H9 (cell line): ENCODE results near the gene MED13L. TPM values are rescaled to one million over a fixed set of nuclear protein-coding genes. Genes with fewer than 3 reads are reported as not detected.

Experiments used
- DNase-seq: peaks from one replicate; pipeline ENCODE4 v3.0.0-alpha.2; 2017
- H2AFZ ChIP-seq: one replicate; pipeline ENCODE4 v1.6.1; 2013; ENCODE audit warnings: mild to moderate bottlenecking, low read length, control low read depth, moderate library complexity
- H2AK5ac ChIP-seq: 2 replicates; pipeline ENCODE4 v1.6.1; 2013; ENCODE audit warnings: low read length, control low read depth, mixed read lengths; ENCODE audit not compliant: insufficient read length
- H2BK120ac ChIP-seq: one replicate; pipeline ENCODE4 v1.6.1; 2013; ENCODE audit warnings: low read depth, mild to moderate bottlenecking, low read length, control low read depth, inconsistent platforms; ENCODE audit not compliant: poor library complexity, severe bottlenecking
- H2BK12ac ChIP-seq: 2 replicates; pipeline ENCODE4 v1.6.1; 2013; ENCODE audit warnings: low read length, control low read depth, mixed read lengths, low read depth; ENCODE audit not compliant: insufficient read length
- H2BK15ac ChIP-seq: 2 replicates; pipeline ENCODE4 v1.6.1; 2013; ENCODE audit warnings: low read depth, low read length, control low read depth
- H2BK20ac ChIP-seq: one replicate; pipeline ENCODE4 v1.6.1; 2013; ENCODE audit warnings: low read depth, mild to moderate bottlenecking, low read length, control low read depth, inconsistent platforms; ENCODE audit not compliant: poor library complexity, severe bottlenecking
- H2BK5ac ChIP-seq: 2 replicates; pipeline ENCODE4 v1.6.1; 2013; ENCODE audit warnings: low read length, control low read depth, mixed read lengths; ENCODE audit not compliant: insufficient read length
- H3K14ac ChIP-seq: 2 replicates; pipeline ENCODE4 v1.6.1; 2013; ENCODE audit warnings: low read length, control low read depth; ENCODE audit not compliant: insufficient read depth
- H3K18ac ChIP-seq: 2 replicates; pipeline ENCODE4 v1.6.1; 2013; ENCODE audit warnings: low read depth, mild to moderate bottlenecking, mixed read lengths, low read length, control low read depth; ENCODE audit not compliant: insufficient read length
- H3K23ac ChIP-seq: 2 replicates; pipeline ENCODE4 v1.6.1; 2013; ENCODE audit warnings: low read length, control low read depth, mixed read lengths, low read depth; ENCODE audit not compliant: insufficient read length
- H3K23me2 ChIP-seq: 2 replicates; pipeline ENCODE4 v1.6.1; 2013; ENCODE audit warnings: low read depth, mild to moderate bottlenecking, mixed read lengths, low read length, control low read depth; ENCODE audit not compliant: insufficient read length, poor library complexity, severe bottlenecking
- H3K27ac ChIP-seq: 2 replicates; pipeline ENCODE4 v1.5.1; 2013; ENCODE audit warnings: low read length, control low read depth, mixed read lengths, low read depth; ENCODE audit not compliant: insufficient read length
- H3K27me3 ChIP-seq: 2 replicates; pipeline ENCODE4 v1.6.1; 2013; ENCODE audit warnings: low read length, control low read depth, inconsistent platforms; ENCODE audit not compliant: insufficient read depth
- H3K4ac ChIP-seq: 2 replicates; pipeline ENCODE4 v1.6.1; 2013; ENCODE audit warnings: low read depth, mild to moderate bottlenecking, control low read depth, inconsistent platforms, low read length, moderate library complexity
- H3K4me1 ChIP-seq: 2 replicates; pipeline ENCODE4 v1.6.1; 2013; ENCODE audit warnings: low read length, control low read depth, inconsistent platforms; ENCODE audit not compliant: insufficient read depth
- H3K4me2 ChIP-seq: 2 replicates; pipeline ENCODE4 v1.6.1; 2013; ENCODE audit warnings: low read length, control low read depth, mixed read lengths; ENCODE audit not compliant: insufficient read length, insufficient read depth
- H3K56ac ChIP-seq: 2 replicates; pipeline ENCODE4 v1.6.1; 2013; ENCODE audit warnings: low read depth, mild to moderate bottlenecking, mixed read lengths, low read length, control low read depth; ENCODE audit not compliant: insufficient read length
- H3K79me1 ChIP-seq: 2 replicates; pipeline ENCODE4 v1.6.1; 2013; ENCODE audit warnings: low read depth, mild to moderate bottlenecking, moderate library complexity, low read length, control low read depth, inconsistent platforms; ENCODE audit not compliant: insufficient read depth, poor library complexity, severe bottlenecking
- H3K79me2 ChIP-seq: 2 replicates; pipeline ENCODE4 v1.6.1; 2013; ENCODE audit warnings: low read length, control low read depth, inconsistent platforms; ENCODE audit not compliant: insufficient read depth
- H3K9ac ChIP-seq: 2 replicates; pipeline ENCODE4 v1.6.1; 2013; ENCODE audit warnings: low read length, control low read depth, mixed read lengths; ENCODE audit not compliant: insufficient read length; ENCODE audit errors: extremely low read depth
- H3K9me3 ChIP-seq: one replicate; pipeline ENCODE4 v1.6.1; 2013; ENCODE audit warnings: low read depth, low read length, inconsistent platforms; ENCODE audit not compliant: control insufficient read depth
- H3T11ph ChIP-seq: one replicate; pipeline ENCODE4 v1.6.1; 2013; ENCODE audit warnings: mild to moderate bottlenecking, low read length, control low read depth, inconsistent platforms
- H4K20me1 ChIP-seq: one replicate; pipeline ENCODE4 v1.6.1; 2013; ENCODE audit not compliant: control insufficient read depth, insufficient read length, insufficient read depth
- H4K5ac ChIP-seq: 2 replicates; pipeline ENCODE4 v1.6.1; 2013; ENCODE audit warnings: low read depth, mild to moderate bottlenecking, mixed read lengths, low read length, control low read depth; ENCODE audit not compliant: insufficient read length
- H4K8ac ChIP-seq: replicated peaks from 2 replicates; pipeline ENCODE4 v1.6.1; 2013; ENCODE audit warnings: low read length, control low read depth, mixed read lengths, low read depth; ENCODE audit not compliant: insufficient read length
- H4K91ac ChIP-seq: 2 replicates; pipeline ENCODE4 v1.6.1; 2013; ENCODE audit warnings: low read depth, mild to moderate bottlenecking, moderate library complexity, mixed read lengths, low read length, control low read depth; ENCODE audit not compliant: insufficient read length
- H3K27ac Mint-ChIP-seq, 3 experiments: 2 replicates in 2 of 3; 3 replicates in 1 of 3; pipeline ENCODE4 v1.8.0; 2020 to 2021; ENCODE audit warnings: mixed read lengths in 3 of 3, mild to moderate bottlenecking in 1 of 3, moderate library complexity in 1 of 3
- H3K27me3 Mint-ChIP-seq: 2 replicates; pipeline ENCODE4 v1.8.0; 2021; ENCODE audit warnings: low read depth, mild to moderate bottlenecking, moderate library complexity, mixed read lengths
- H3K36me3 Mint-ChIP-seq, 3 experiments: 2 replicates in 2 of 3; 3 replicates in 1 of 3; pipeline ENCODE4 v1.8.0; 2020 to 2021; ENCODE audit warnings: low read depth in 3 of 3, mixed read lengths in 3 of 3; ENCODE audit not compliant: insufficient read depth in 1 of 3
- H3K4me1 Mint-ChIP-seq, 2 experiments: 2 replicates each; pipeline ENCODE4 v1.8.0; 2020; ENCODE audit warnings: mixed read lengths in 2 of 2
- H3K4me3 Mint-ChIP-seq, 2 experiments: 2 replicates in 1 of 2; 3 replicates in 1 of 2; pipeline ENCODE4 v1.8.0; 2020 to 2021; ENCODE audit warnings: mild to moderate bottlenecking in 2 of 2, mixed read lengths in 2 of 2, moderate library complexity in 1 of 2
- H3K9me3 Mint-ChIP-seq, 2 experiments: 2 replicates in 1 of 2; 3 replicates in 1 of 2; pipeline ENCODE4 v1.8.0; 2020; ENCODE audit warnings: mild to moderate bottlenecking in 2 of 2, mixed read lengths in 2 of 2, moderate library complexity in 1 of 2
- WGBS: extraction: QIAGEN DNeasy Blood & Tissue Kit; methylation state at CpG from one replicate; pipeline ENCODE4 v1.1.7; 2013; ENCODE audit warnings: missing lambda C conversion rate, low lambda C conversion rate, mixed read lengths; ENCODE audit not compliant: insufficient read length; ENCODE audit errors: extremely low coverage; 5-methylcytosine and 5-hydroxymethylcytosine counted together
- total RNA-seq: library from RNA; stranded (reverse); gene quantifications from 2 replicates; pipeline ENCODE4 v1.2.1, GENCODE V29; 2021
- TF ChIP-seq, protein P1 (sequence below): fragments of 200-600 bp; sonication (generic); conservative IDR thresholded peaks from 3 replicates; pipeline ENCODE4 v1.8.0; 2021; ENCODE audit warnings: antibody characterized with exemption, mild to moderate bottlenecking

MED13L gene
- total RNA-seq, 1 experiment from 2014 or later: 52.4 TPM

DNA sequence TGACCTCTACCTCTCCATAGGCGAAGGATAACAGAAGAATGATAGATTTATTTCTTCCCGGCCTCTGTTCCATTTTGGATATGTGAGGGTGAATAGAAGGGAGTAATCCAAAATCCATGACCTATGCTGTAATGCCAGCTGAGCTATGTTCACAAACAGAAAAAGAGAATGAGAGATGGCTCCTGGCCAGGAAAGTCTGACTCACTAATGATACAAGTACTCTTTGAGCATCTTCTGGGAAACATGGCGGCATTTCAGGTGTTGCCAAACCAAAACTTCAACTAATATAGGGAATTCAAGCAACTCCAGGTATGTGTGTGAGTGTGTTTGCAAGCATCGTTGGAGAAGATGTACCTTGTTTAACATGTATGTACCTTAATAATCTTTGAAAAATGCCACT, 55.1 kb downstream of the MED13L start:
- Histone ChIP-seq H3K79me1 (peaks cover 9% of the 10 kb centered on the region), H2BK12ac (no peak overlapping the region), H3K4ac (no peak overlapping the region), H4K8ac (no peak overlapping the region), H3K23me2 (no peaks in the 10 kb centered on the region), H3K79me2 (peaks cover 3% of the 10 kb centered on the region; the same call in 1 of the 2 replicates), H2BK5ac (no peak overlapping the region), H3T11ph (no peak overlapping the region), H4K91ac (no peak overlapping the region), H2BK20ac (no peak overlapping the region), H4K20me1 (no peaks in the 10 kb centered on the region), H3K4me2 (no peak overlapping the region), H3K9me3 (no peaks in the 10 kb centered on the region), H3K27ac (no peak overlapping the region), H3K18ac (no peak overlapping the region), H2AFZ (no peak overlapping the region), H3K4me1 (no peaks in the 10 kb centered on the region), H2BK15ac (no peak overlapping the region), H4K5ac (no peak overlapping the region), H3K56ac (no peak overlapping the region), H3K27me3 (no peaks in the 10 kb centered on the region), H2BK120ac (no peak overlapping the region), H3K9ac (no peak overlapping the region), H2AK5ac (no peak overlapping the region), H3K23ac (no peak overlapping the region), H3K14ac (no peak overlapping the region)
- DNase-seq: no peak
- no peaks in the 10 kb centered on the region for H3K9me3 Mint-ChIP-seq
- TF ChIP-seq, protein P1, sequence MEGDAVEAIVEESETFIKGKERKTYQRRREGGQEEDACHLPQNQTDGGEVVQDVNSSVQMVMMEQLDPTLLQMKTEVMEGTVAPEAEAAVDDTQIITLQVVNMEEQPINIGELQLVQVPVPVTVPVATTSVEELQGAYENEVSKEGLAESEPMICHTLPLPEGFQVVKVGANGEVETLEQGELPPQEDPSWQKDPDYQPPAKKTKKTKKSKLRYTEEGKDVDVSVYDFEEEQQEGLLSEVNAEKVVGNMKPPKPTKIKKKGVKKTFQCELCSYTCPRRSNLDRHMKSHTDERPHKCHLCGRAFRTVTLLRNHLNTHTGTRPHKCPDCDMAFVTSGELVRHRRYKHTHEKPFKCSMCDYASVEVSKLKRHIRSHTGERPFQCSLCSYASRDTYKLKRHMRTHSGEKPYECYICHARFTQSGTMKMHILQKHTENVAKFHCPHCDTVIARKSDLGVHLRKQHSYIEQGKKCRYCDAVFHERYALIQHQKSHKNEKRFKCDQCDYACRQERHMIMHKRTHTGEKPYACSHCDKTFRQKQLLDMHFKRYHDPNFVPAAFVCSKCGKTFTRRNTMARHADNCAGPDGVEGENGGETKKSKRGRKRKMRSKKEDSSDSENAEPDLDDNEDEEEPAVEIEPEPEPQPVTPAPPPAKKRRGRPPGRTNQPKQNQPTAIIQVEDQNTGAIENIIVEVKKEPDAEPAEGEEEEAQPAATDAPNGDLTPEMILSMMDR: no peak
- WGBS: no CpG with 5 or more reads among the region's 4 CpGs
- no peak overlapping the region for H3K27ac Mint-ChIP-seq
- no peaks in the 10 kb centered on the region for H3K27me3 Mint-ChIP-seq
- H3K36me3 Mint-ChIP-seq: no peaks in the 10 kb centered on the region
- H3K4me1 Mint-ChIP-seq: no peaks in the 10 kb centered on the region
- H3K4me3 Mint-ChIP-seq: no peak overlapping the region
